Measurements from ENCODE around the gene QRICH1. TPM values are rescaled to one million over a fixed set of nuclear protein-coding genes. Genes with fewer than 3 reads are reported as not detected.

Gene QRICH1
- total and polyA plus RNA-seq, 2 of the 13 experiments (the other 11 are each of a cell fraction or from before 2014, with no cell fraction given), result 52.6 to 102 TPM

- TF ChIP-seq ZNF280D (CRISPR knock-in tag; IDR thresholded peaks at IDR 0.05), result 0 out of 2 replicates have a peak, but pooled peaks have one; percentile 57
- TF ChIP-seq ZNF484 (CRISPR knock-in tag; IDR thresholded peaks at IDR 0.05; ENCODE audit: borderline replicate concordance, low read depth), result no peak
- peak; percentile 88 for TF ChIP-seq DMAP1 (CRISPR knock-in tag; IDR thresholded peaks at IDR 0.05)
These were observed 86.7 kb downstream of the QRICH1 start, which contains the start of gene WDR6 (continued) for GRCh38 chr3:49007068-49007770.

GRCh38 chr3:49006408-49007067 lies 87.3 kb downstream of the QRICH1 start:
- Histone ChIP-seq H3K79me2 (ENCODE audit: insufficient read depth, low read length) (peaks cover 23% of the 10 kb centered on the region), H3K36me3 (replicated peaks in 1 of 2; ENCODE audit: control insufficient read depth in 1 of 2, insufficient read depth in 2 of 2, low read length in 2 of 2) (peaks cover 2% of the 10 kb centered on the region in 2 experiments; a peak in 3 of 5 replicates), H4K20me1 (ENCODE audit: insufficient read depth, low read length) (peaks cover 8% of the 10 kb centered on the region), H3K9ac (ENCODE audit: insufficient read depth, low read depth, low read length) (peak overlapping the region; percentile 89), H3K27me3 (ENCODE audit: control insufficient read depth in 1 of 2, insufficient read depth in 2 of 2, low read length in 2 of 2) (no peaks in the 10 kb centered on the region), H3K27ac (ENCODE audit: extremely low read length, insufficient read depth, low read length) (peak overlapping the region; percentile 86), H3K4me2 (ENCODE audit: low read depth, low read length) (peak overlapping the region; percentile 92), H3K9me3 (ENCODE audit: low read length) (no peaks in the 10 kb centered on the region), H3K4me3 (replicated peaks in 1 of 3; ENCODE audit: insufficient read depth in 1 of 3, low read depth in 2 of 3, low read length in 3 of 3) (peak overlapping the region; percentile 71 to 88 (median 74)), H2AFZ (ENCODE audit: low read length) (no peak overlapping the region), H3K4me1 (ENCODE audit: insufficient read depth, low read length) (peaks cover 65% of the 10 kb centered on the region)
- ChIA-PET POLR2A (interaction anchor here (0.8 to 12.8 kb wide), 25 partner anchors 9 to 548 kb away, joined by 3 to 280 read pairs (median 5); partner anchors contain the start of genes AMT, BSN, DAG1 and DALRD3), CTCF (ENCODE audit: low intra/inter-chr PET ratio, low total read pairs) (no interaction called here)
- intact Hi-C loops (cut with micrococcal nuclease; ENCODE audit: unreplicated experiment) (no loop called here), in situ Hi-C loops (cut with HindIII; ENCODE audit: extremely low pct_ligation_motif_present, low pct_unique_long_range_greater_than_20kb) (no loop called here)
- FAIRE-seq (no peak), ATAC-seq (peak; percentile 2; the same call in 2 of the 3 replicates), DNase-seq (ENCODE audit: low spot score) (no peak)
- BruUV-seq (replicated peaks), result TSS peak; percentile 98
- 2% methylated on average over 7 of the region's 32 CpGs for WGBS (ENCODE audit: low lambda C conversion rate)
- TF ChIP-seq ZNF431 (CRISPR knock-in tag; IDR thresholded peaks at IDR 0.05; ENCODE audit: borderline replicate concordance, low read depth), result 0 out of 2 replicates have a peak, but pooled peaks have one; percentile 17
- TF ChIP-seq SRF (IDR thresholded peaks at IDR 0.05; ENCODE audit: low read depth, low read length), result no peak
- TF ChIP-seq ZBTB7A (CRISPR knock-in tag; IDR thresholded peaks at IDR 0.05), result peak; percentile 15; the same call in 1 of the 2 replicates
- 0 out of 2 replicates have a peak, but pooled peaks have one; percentile 0 for TF ChIP-seq ZNF274 (CRISPR knock-in tag; IDR thresholded peaks at IDR 0.05)
- TF ChIP-seq KMT2B (CRISPR knock-in tag; IDR thresholded peaks at IDR 0.05), result no peak
- TF ChIP-seq ZNF629 (CRISPR knock-in tag; conservative IDR thresholded peaks at IDR 0.05), result 0 out of 2 replicates have a peak, but pooled peaks have one; percentile 11
- no peak for TF ChIP-seq FOXA1 (IDR thresholded peaks at IDR 0.05)
- TF ChIP-seq FOXA1 (CRISPR knock-in tag; IDR thresholded peaks at IDR 0.05), result no peak
- TF ChIP-seq SKIL (CRISPR knock-in tag; IDR thresholded peaks at IDR 0.05; ENCODE audit: borderline replicate concordance), result no peak
- TF ChIP-seq ZNF691 (CRISPR knock-in tag; IDR thresholded peaks at IDR 0.05; ENCODE audit: borderline replicate concordance, low read depth), result peak; percentile 7; the same call in 1 of the 2 replicates

All from HepG2 (cell line).